Cortex of kidney (tissue), 1 donor: ENCODE measurements around the gene INSIG2.
"Not testable (repeated sequence)": the region's sequence is repeated elsewhere in the genome, so short reads cannot be mapped to it uniquely, and the experiment has no call there.

Experiments used
- DNase-seq: peaks from one replicate; lab custom pipeline; 2025; lab: John Stamatoyannopoulos, UW

The INSIG2 gene

GRCh38 chr2:118061135-118061955, 26.9 kb upstream of the INSIG2 start:
- no peak for DNase-seq

DNA sequence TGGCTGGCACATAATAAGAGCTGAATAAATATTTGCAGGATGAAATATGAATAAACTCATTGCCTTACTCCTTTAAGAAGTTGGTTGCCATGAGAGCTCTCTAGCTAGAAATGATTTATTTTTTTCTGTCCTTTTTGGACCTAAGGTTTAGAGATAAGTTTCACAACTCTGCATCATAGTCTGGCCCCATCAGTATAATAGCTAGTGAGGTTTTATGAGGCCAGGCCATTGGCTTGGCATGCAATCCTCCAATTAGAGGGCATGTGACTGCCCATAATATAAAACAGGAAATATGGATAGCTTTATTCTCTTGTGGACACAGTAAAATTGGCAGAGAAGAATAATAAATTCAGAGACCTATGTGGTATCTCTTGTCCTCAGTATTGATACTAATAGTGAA, 26.2 kb upstream of the INSIG2 start:
- no peak for DNase-seq

DNA sequence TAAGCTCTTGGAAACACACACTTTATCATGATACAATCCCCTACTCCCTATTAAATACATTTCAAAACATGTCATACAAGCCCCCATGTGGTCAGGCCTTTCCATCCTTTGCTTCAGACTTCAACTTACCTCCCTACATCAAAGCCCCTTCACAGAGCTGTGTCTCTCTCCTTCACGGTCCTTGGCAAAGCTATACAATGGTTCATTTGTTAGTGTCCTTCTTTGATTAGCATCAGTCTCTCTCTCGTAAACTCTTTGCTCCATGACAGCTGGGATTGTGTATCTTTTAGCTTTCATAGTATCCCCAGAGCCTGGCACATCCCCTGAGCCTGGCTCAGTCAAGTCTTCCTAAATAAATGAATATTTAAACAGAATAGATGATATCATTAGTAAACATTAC, 25.6 kb upstream of the INSIG2 start:
- no peak for DNase-seq

DNA sequence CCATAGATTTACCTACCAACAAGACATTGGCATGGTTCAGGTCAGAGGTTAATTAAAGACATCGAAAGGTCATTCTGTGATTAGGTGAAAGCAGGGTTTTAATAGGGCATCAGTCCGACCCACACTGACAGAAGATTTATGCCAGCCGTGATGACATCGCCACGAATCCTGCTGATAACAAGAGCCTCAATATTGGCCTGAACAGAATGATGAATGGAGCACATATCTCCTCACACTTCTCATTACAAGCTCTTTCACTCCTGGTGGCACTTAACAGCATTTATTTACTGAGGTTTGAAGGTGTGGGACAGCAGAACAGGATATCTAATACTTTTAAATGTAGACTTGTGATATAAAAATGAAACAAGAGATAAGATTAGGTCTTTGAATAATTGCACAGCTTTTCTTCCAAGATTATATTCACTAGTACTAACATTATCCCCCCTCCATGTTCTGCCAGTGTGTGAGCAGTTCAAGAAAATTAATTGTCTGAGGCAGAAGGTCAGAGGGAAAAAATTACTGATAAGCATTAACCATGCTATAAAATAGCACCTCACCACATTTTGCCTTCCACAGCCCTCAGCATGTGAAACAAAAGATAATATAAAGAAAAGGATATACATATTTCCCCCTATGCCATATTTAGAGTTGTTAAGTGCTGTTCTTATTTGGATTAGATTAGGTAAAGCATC, 23.1 kb upstream of the INSIG2 start:
- DNase-seq: no peak

DNA sequence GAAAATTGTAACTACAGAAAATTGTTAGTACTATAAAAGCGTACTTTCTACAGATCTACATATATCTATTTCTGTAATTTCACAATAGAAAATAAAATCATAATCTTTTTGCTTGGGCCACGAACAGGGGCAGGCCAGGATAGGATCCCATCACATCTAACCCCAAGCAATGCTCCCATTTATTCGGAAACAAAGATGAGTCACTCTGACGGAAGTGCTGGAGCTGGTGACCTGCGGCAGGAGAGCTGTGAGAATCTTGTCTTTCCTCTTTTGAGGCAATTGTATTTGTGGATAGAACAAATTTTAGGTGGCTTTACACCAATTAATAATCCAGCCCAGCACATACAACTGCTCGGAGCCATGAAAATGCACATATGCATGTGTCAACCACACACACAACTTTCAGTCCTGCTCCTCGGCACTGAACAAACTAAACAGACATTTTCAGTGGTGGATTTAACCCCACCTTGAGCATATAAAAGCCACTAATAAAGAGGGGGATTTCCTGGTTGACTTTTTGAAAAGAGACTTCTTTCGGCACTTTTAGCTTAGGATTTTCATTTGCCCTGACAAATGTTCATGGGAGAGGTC, 22.3 kb upstream of the INSIG2 start:
- no peak for DNase-seq

GRCh38 chr2:118077636-118078247, 10.5 kb upstream of the INSIG2 start:
- DNase-seq: no peak

- DNase-seq: no peak
Measured at GRCh38 chr2:118078734-118079133, 9.5 kb upstream of the INSIG2 start.

- no peak for DNase-seq
Measured at GRCh38 chr2:118084491-118085089, 3.7 kb upstream of the INSIG2 start.

GRCh38 chr2:118085173-118086023, 2.9 kb upstream of the INSIG2 start:
- no peak for DNase-seq

- no peak for DNase-seq
Measured at GRCh38 chr2:118086024-118086633, 2.1 kb upstream of the INSIG2 start.

DNA sequence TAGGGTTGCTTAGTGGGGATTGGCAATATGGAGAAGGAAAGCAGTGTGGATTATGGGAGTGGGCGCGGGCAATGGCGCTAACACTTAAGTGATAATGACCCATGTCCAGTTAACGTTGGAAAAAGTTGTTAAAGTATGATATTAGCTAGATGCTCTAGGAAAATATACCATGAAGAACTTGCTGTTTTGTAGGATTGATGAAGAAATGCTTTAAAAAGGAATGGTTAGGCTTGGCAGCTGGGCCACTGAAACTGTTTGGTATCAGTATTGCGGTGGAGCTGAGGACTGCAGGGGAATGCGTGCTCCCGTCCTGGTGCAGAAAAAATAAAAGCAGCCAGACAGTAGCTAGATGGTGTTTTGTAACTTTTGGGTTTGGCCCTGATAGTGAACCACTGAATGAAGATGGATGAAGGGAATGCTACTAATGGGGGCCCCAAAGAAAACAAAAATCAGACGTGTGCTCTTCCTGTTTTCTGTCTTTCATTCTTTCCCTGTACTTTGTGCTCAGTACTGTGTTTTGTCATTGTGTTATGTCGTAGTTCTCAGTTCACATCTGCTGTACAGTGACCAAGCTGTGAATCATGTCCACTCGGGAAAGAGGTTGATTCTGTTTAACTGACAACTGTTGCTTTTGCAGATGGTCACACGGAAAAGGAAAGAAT, 999 bp downstream of the INSIG2 start:
- DNase-seq: no peak

- DNase-seq: no peak
Measured at GRCh38 chr2:118090387-118091139, 2.3 kb downstream of the INSIG2 start.

DNA sequence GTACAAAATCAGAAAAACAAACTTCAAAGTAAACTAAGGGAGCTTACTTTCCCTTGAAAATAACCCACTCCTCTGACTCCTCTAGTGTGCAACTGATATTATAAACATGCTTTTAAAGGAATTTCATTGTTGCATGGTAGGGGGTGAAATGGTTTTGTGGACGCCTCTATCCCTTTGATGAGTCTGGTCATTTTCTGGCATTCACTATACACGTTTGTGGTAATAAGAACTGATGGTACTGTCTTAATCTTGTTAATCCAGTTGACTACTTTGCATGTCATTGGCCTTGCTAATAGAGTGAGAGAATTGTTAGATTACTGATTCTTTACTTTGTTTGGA, 2.8 kb downstream of the INSIG2 start:
- no peak for DNase-seq

GRCh38 chr2:118091631-118092030, 3.4 kb downstream of the INSIG2 start:
- DNase-seq: no peak

DNA sequence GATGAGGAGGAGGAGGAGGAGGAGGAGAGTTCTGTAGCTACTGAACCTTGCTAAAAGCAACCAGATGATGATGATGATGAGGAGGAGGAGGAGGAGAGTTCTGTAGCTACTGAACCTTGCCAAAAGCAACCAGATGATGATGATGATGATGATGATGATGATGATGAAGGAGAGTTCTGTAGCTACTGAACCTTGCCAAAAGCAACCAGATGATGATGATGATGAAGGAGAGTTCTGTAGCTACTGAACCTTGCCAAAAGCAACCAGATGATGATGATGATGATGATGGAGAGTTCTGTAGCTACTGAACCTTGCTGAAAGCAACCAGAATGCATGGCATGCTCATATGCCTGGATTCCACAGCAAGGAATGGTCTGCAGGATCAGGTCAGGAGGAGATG, 5.8 kb downstream of the INSIG2 start:
- DNase-seq: not testable (repeated sequence)

- no peak for DNase-seq
Measured at GRCh38 chr2:118094503-118094902, 6.2 kb downstream of the INSIG2 start.

DNA sequence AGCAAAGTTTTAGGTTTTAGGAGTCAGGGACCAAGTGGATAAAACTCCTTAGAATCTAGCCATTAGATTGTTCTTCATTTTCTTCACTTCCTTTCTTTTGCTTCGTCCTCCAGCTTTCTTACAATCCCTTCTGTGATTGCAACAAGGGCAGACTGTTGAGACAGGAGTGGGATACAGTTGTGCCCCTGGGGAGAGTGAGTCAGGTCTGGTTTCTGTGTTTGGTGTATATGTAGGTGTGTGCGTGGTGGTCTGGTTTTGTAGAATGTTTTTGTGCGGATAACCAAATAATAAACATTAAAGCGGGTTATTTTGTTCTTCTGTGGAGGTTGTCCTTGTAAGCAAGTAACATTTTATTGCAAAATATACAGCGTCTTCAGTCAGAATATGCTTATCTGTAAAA, 7.3 kb downstream of the INSIG2 start:
- DNase-seq: no peak

GRCh38 chr2:118097657-118098056, 9.4 kb downstream of the INSIG2 start:
- no peak for DNase-seq

DNA sequence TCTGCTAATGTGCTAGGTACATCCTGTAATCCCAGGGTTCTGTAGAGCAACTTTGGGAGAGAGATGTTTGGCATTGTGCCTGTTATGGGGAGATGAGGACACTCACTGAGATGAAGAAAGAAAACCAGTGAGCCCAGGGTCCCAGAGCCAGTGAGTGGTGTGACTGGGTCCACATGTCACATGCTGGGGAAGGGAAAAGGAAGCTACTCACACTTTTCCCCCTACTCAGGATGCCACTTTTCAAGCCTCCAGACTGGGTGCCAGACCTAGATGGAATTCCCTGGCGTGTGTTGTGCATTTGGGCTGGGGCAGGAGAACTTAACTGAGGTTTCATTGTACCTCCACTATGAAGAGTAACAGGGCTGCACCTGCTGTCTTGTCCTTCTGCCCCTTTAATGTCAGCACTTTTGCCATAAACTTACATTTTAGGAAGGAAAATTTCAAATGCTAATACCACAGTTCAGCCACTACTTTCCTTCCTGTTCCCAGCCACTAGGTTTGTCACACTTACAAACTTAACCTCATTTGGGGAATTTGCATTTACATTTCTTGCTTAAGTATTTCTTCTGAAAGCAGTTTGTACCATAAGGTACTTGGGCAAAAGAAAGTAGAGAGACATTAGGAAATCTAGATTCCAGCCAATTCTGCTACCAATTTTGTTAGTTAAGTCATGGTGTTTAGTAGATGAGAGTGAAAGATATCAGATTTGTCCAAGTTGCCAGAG, 10.2 kb downstream of the INSIG2 start:
- DNase-seq: no peak
